Measurements from ENCODE around the gene DCP1B. TPM values are rescaled to one million over a fixed set of nuclear protein-coding genes. Genes with fewer than 3 reads are reported as not detected.

The DCP1B gene
- total RNA-seq, 1 donor from 2014 or later: 16.5 TPM

DNA sequence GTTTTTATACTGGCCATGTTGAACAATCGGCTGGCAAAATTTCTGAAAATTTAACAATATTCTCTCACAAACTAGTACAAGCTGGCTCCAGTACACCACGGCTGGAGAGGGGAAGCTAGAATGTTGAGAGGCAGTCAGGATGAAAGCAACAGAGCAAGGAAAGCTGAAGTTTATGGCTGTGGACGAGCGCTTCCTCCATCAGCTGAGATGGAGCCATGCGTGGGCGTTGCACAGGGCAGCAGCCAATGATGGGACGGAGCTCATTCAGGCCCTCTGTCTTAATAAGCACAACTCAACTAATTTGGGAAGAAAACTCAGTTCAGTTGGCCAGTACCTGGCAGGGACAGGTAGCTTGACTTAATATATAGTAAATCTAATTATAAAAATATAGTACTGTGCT is 14.1 kb upstream of the DCP1B start:
- intact Hi-C loops (cut with micrococcal nuclease): no loop called here

- intact Hi-C loops (cut with micrococcal nuclease): no loop called here
Observed at GRCh38 chr12:2017546-2018337, 13.5 kb upstream of the DCP1B start.

- intact Hi-C loops (cut with micrococcal nuclease): no loop called here
Observed at GRCh38 chr12:2016862-2017545, 12.7 kb upstream of the DCP1B start.

DNA sequence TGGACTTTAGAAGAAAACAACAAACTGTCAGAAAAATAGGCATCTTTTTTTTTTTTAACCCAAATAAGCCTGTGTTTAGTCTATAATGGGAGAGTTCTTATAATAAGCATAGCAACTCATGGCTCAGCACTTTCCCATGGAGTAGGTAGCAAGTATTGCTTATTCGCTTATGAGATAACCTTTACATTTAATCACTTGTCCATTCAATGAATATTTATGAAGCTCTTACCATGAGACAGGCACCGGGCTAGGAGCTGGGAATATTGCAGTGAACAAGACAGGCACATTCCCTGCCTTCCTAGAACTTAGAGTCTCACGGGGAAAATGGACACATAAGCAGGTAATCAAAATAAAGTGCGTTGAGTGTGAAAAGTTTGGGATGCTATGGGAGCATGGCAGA is 10.0 kb upstream of the DCP1B start:
- intact Hi-C loops (cut with micrococcal nuclease): no loop called here

GRCh38 chr12:2013527-2014223 is 9.4 kb upstream of the DCP1B start:
- intact Hi-C loops (cut with micrococcal nuclease): no loop called here

DNA sequence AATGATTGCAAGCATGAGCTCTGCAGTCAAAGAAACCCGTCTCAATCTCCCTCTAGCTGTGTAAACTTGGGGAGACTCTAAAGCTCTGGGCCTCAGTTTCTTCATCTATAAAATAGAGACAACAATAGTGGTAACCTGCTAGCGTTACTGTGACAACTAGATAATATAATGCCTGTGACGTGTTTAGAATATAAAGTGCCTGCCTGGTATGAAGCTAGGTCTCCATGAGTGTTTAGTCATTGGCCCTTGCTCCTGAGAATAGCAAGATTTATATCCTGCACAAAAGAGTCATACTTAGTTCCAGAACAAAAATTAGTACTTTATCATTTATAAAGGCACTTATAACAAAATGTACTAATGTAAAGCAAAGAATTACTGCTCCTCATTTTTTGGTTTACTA is 8.8 kb upstream of the DCP1B start:
- intact Hi-C loops (cut with micrococcal nuclease): no loop called here

GRCh38 chr12:2011643-2012607 is 7.7 kb upstream of the DCP1B start:
- intact Hi-C loops (cut with micrococcal nuclease): no loop called here

GRCh38 chr12:2009623-2010022 is 5.4 kb upstream of the DCP1B start:
- intact Hi-C loops (cut with micrococcal nuclease): loop anchor here (10.0 kb wide), 1 partner anchor 1255 kb away; the partner anchor contains the start of gene WNK1

DNA sequence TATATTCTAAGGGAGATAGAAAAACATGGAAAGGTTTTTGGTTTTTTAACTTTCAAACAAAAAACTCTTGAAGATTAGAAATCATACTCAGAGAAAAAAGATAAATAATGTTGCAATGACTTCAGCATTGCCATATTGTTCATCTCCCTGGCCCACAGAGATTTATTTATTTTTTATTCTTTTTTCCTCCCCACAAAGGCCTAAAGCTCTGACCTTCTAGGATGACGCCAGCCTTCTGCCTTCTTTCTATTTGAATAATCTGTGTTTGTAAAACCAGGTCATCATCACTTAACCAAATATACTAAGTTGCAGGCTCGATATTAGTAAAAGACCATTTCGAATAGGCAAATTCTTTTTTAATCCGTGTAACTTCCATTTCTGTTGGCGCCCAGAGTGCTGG is 4.4 kb upstream of the DCP1B start:
- intact Hi-C loops (cut with micrococcal nuclease): loop anchor here (10.0 kb wide), 1 partner anchor 1254 kb away; the partner anchor contains the start of gene WNK1

DNA sequence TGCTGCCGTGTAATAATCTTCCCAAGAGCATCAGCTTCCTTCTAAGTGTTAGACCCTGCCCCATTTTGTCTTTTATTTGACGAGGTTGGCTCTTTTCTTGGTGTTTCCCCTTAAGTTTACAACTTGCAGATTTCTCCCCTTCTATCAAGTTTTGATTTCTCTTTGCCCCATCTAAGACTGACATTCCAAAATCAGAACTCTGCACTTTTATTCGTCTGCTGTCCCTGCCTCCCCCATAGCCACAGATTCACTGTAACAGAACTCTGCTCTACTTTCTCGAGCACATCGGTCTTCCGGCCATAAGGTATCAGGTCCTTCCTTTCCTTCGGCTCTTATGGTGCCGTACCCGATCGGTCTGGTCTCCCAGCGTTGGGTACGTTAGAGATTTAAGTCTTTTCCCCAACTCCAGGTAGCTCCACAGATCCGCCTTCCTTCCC is 563 bp downstream of the DCP1B start:
- intact Hi-C loops (cut with micrococcal nuclease): loop anchor here (1.0 to 10.0 kb wide), 15 partner anchors 32 to 1616 kb away; partner anchors contain the start of genes ADIPOR2, CCDC77, FBXL14 and ITFG2

DNA sequence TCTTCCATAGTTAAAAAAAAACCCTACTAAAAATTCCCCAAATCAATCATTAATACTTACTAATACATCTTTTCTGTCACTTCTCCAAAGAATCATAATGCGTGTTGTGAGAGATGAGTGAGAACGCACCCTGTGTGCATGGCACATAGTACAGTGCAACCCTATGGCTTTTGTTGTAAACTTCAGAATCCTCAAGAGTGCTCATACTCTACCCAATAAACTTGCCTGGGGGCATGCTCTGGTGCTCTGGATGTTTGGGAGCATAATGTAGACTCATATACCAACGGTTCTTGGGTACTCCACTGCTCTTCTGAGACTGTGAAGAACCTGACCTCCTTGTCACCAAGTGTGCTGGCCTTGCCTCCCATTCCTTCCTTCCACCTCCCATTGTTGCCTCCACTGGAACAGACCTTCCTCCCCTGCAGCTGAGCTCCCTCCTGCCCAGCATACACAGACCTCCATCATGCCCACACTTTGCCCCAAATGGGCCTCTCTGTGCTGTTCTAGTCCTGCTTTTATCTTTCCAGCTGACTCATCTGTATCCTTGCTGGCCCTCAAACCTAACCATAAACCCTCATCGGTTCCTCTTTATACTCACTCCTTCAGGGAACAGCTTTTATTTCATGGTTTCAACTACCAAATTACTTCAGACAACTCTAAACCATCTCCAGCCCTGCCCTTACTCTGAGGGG is 8.9 kb downstream of the DCP1B start:
- intact Hi-C loops (cut with micrococcal nuclease): no loop called here

GRCh38 chr12:1994429-1995143 is 9.7 kb downstream of the DCP1B start:
- intact Hi-C loops (cut with micrococcal nuclease): no loop called here

DNA sequence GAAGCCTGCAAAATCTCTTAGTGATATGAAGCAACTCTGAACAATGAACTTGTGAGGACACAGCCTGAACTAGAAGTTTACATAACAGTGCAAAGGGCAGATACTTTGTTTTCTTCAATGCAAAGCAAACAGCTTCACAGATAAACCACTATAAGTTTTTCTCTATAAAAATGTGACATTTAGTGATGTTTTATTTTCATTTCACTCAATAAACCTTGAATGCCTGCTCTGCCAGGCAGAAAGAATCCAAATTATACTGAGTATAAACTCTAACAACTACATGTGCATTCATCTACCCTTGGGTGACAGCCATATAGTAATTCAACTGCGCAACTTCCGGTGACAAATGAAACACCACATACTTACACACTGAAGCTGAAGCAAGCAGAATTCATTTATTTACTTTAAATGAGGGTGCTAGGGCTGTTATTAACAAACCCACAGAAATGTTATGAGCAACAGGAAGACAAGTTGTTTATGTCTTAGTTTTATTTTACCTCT is 10.3 kb downstream of the DCP1B start:
- intact Hi-C loops (cut with micrococcal nuclease): no loop called here

- intact Hi-C loops (cut with micrococcal nuclease): no loop called here
Observed at GRCh38 chr12:1993341-1993740, 10.9 kb downstream of the DCP1B start.

GRCh38 chr12:1992732-1993131 is 11.5 kb downstream of the DCP1B start:
- intact Hi-C loops (cut with micrococcal nuclease): no loop called here

DNA sequence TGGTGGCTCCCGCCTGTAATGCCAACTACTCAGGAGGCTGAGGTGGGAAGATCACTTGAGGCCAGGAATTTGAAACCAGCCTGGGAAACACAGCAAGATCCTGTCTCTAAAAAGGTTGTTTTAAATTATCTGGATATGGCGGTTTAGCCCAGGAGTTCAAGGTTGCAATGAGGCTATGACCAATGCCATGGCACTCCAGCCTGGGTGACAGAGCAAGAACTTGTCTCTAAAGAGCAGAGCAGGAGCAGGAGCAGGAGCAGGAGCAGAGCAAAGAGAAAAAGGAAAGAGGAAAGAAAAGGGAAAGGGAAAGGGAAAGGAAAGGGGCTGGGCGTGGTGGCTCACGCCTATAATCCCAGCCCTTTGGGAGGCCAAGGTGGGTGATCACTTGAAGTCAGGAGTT is 15.1 kb downstream of the DCP1B start:
- intact Hi-C loops (cut with micrococcal nuclease): no loop called here

DNA sequence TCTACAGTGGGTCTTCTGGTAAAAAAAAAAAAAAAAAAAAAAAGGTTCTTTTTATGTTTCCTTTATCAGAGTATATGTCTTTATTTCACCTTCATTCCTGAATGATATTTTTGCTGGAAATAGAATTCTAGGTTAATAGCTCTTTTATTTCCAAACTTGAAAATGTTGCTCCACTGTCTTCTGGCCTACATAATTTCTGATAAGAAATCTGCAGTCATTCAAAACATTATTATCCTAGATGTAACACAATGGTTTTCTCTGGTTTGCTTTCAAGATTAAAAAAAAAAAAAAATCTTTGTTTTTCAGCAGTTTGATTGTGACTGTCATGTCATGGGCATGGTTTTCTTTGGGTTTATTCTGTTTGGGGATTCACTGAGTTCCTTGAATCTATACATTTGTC is 19.5 kb downstream of the DCP1B start:
- intact Hi-C loops (cut with micrococcal nuclease): no loop called here

- intact Hi-C loops (cut with micrococcal nuclease): no loop called here
Observed at GRCh38 chr12:1980282-1980681, 24.0 kb downstream of the DCP1B start.

Measured in T-helper 1 cell treated with Interleukin-12 subunit alpha and Interleukin-12 subunit beta and Interleukin-4 antibody, amounts not matched to agents 30 ng/mL and 1 ng/mL, for 36 hours (primary cell).